PFSK-1 (cell line): ENCODE results near the gene RPS6KA5.

Source experiments
- FOXP2 ChIP-seq: optimal IDR thresholded peaks from 2 replicates; pipeline ENCODE3; 2011; ENCODE audit warnings: borderline replicate concordance, control low read depth, inconsistent platforms; ENCODE audit not compliant: insufficient read depth; ENCODE audit errors: extremely low read length, extremely low read depth
- POLR2AphosphoS5 ChIP-seq: IDR thresholded peaks from 2 replicates; pipeline ENCODE4 v1.6.1; 2012; ENCODE audit warnings: low read depth, mild to moderate bottlenecking, control low read depth, low read length, moderate library complexity
- SIN3A ChIP-seq: IDR thresholded peaks from 2 replicates; pipeline ENCODE4 v1.6.1; 2012; ENCODE audit warnings: mild to moderate bottlenecking, low read length, moderate library complexity, borderline replicate concordance; ENCODE audit not compliant: insufficient read depth
- TAF1 ChIP-seq: IDR thresholded peaks from 2 replicates; pipeline ENCODE4 v1.6.1; 2012; ENCODE audit warnings: low read length, control low read depth, borderline replicate concordance; ENCODE audit not compliant: insufficient read depth

DNA sequence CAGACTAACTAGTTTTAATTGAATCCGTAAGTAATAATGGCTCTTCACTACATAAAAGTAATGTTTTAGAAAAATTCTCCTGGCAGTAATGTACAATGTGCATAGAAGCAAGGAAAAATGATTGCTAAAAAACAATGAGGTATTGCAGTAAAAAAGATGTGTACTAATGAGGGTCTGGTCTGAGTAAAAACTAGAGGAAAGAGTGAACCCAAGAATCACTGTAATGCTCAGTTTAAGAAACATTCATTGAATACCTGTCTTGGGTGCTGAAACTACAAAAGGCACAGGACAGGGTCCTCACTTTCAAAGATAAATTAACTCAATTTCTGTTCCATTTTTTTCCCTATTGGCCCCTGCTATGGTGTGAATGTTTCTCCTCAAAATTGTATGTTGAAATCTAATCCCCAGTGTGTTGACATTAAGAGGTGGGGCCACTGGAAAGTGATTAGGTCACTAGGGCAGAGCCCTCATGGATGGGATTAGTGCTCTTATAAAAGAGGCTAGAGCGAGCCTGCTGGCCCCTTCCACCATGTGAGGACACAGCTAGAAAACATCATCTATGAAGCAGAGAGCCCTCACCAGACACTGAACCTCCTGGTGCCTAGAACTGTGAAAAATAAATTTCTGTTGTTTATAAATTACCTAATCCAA, 51.6 kb downstream of the RPS6KA5 start:
- no peak for TF ChIP-seq FOXP2
- TF ChIP-seq POLR2AphosphoS5 = no peak
- TF ChIP-seq SIN3A = no peak
- no peak for TF ChIP-seq TAF1
